ENCODE data around the gene ZNF628. TPM values are rescaled to one million over a fixed set of nuclear protein-coding genes. Genes with fewer than 3 reads are reported as not detected.

The ZNF628 gene
- total RNA-seq, 4 donors from 2014 or later = 1.7 to 6.4 (median 2.6) TPM

GRCh38 chr19:55461259-55461973 lies 15.0 kb upstream of the ZNF628 start, which contains the start of gene ISOC2:
TSS of gene ISOC2 (minus strand) at chr19:55461642. CDS start at chr19:55456486, 5,156 bp downstream.
- DNase-seq (ENCODE audit: low spot score) (peak; percentile 99), ATAC-seq (ENCODE audit: low FRiP score) (peak; percentile 96)
- no peak for TF ChIP-seq CTCF (IDR thresholded peaks at IDR 0.05)

DNA sequence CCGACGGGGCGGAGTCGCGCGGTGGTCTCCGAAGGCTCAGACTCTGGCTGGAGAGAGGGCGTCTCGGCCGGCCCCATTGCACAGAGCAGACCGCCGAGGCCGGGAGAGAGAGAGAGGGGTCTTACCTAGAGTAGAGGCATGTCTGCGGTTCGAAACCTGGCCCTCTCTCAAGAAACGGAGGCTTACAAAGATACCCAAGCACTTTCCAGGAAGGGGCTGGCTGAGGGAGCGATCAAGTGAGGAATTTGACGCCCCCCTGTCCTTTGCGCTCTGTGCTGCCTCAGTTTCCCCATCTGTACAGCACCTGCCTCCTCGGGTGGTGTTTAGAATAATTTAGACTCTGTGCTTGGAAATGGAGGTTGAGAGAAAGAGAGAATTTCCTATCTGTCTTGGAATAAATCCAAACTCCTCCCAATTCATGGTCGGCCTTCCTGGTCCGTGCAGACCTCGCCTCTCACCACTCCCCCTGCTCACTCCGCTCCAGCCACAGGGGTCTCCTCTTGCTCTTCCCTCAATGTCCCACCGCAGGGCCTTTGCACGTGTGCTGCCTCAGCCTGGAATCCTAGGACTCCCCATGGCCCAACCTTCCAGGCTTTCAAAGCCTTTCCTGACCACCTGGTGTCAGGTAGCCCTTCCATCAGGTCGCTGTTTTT lies 14.3 kb upstream of the ZNF628 start:
- DNase-seq (ENCODE audit: low spot score) (no peak), ATAC-seq (ENCODE audit: low FRiP score) (no peak)
- TF ChIP-seq CTCF (IDR thresholded peaks at IDR 0.05) = no peak

DNA sequence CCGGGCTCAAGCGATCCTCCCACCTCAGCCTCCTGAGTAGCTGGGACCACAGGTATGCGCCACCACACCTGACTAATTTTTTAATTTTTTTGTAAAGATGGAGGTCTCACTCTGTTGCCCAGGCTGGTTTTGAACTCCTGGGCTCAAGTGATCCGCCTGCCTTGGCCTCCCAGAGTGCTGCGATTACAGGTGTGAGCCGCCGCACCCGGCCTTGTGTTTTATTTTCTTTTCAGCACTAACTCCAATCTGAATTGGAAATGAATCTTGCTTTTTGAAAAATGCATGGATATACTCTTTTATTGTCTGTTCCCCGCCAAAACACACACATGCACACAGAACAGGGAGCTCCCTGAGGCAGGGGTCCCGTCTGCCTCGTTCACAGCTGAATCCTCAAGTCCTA lies 13.7 kb upstream of the ZNF628 start:
- ATAC-seq (ENCODE audit: low FRiP score) = no peak
- no peak for TF ChIP-seq CTCF (IDR thresholded peaks at IDR 0.05)
- no peak for DNase-seq (ENCODE audit: low spot score)

DNA sequence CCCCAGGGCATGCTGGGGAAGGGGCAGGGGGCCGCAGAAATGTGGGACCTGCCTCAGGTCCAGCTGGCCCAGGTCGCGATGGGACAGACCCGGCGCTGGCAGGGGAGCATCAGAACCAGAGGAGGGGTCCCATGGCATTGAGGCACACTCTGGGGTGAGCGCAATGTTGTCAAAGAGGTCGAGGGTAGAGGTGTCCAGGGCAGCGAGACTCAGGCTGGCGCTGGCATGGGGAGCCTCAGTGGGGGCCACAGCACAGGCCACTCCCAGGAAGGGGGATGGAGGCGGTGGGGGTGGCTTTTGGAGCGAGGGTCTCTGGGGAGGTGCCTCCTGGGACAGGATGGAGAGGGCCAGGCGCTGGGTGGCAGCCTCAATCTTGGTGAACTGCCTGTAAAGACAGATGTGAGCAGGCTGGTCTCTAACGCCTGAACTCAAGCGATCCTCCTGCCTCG lies 12.8 kb upstream of the ZNF628 start:
- no peak for DNase-seq (ENCODE audit: low spot score)
- no peak for ATAC-seq (ENCODE audit: low FRiP score)
- no peak for TF ChIP-seq CTCF (IDR thresholded peaks at IDR 0.05)

DNA sequence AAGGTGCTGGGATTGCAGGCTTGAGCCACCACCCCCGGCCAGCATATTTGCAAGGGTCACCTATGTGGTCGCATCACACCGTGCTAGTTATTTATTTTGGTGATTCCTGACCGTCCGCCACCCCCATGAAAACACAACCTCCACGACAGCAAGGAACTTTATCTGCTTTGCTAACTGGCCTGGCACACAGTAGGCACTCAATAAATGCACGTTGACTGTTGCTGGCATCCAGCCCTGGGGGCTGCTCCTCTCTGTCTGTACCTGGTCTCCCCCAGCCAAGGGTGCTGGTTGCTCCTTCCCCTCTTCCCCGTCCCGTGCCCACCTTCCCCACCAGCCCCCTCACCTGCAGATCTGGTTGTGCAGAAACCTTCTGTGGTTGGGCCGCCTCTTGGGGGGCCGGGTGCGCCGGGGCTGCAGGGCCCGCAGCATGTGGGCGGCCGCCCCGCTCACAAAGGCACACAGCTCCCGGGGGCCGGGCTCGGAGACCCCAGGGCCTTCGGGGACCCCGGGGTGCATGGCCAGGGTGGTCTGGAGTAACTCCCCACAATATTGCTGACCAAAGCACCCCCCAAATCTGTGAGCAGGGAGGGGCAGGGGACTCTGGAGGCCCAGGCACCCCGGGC lies 12.3 kb upstream of the ZNF628 start:
- no peak for TF ChIP-seq CTCF (IDR thresholded peaks at IDR 0.05)
- ATAC-seq (ENCODE audit: low FRiP score) (no peak), DNase-seq (ENCODE audit: low spot score) (no peak)

GRCh38 chr19:55464662-55465054 lies 11.8 kb upstream of the ZNF628 start, which contains the start of gene C19orf85:
TSS of gene C19orf85 (minus strand) at chr19:55464751. CDS start at chr19:55464554, 197 bp downstream.
- ATAC-seq (ENCODE audit: low FRiP score) (no peak), DNase-seq (ENCODE audit: low spot score) (no peak)
- TF ChIP-seq CTCF (IDR thresholded peaks at IDR 0.05) = no peak
